Epithelial cell of alveolus of lung (primary cell): ENCODE data around the gene NAT9. TPM values are rescaled to one million over a fixed set of nuclear protein-coding genes. Genes with fewer than 3 reads are reported as not detected.

Experiments used
- total RNA-seq: library from RNA; depleted of rRNA; stranded (reverse); fragments of >200 nt; gene quantifications from 2 replicates; pipeline ENCODE4 v1.2.1, GENCODE V29; 2015

The NAT9 gene, protein sequence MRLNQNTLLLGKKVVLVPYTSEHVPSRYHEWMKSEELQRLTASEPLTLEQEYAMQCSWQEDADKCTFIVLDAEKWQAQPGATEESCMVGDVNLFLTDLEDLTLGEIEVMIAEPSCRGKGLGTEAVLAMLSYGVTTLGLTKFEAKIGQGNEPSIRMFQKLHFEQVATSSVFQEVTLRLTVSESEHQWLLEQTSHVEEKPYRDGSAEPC
- total RNA-seq: 15.6 and 29.5 TPM in 2 replicates

DNA sequence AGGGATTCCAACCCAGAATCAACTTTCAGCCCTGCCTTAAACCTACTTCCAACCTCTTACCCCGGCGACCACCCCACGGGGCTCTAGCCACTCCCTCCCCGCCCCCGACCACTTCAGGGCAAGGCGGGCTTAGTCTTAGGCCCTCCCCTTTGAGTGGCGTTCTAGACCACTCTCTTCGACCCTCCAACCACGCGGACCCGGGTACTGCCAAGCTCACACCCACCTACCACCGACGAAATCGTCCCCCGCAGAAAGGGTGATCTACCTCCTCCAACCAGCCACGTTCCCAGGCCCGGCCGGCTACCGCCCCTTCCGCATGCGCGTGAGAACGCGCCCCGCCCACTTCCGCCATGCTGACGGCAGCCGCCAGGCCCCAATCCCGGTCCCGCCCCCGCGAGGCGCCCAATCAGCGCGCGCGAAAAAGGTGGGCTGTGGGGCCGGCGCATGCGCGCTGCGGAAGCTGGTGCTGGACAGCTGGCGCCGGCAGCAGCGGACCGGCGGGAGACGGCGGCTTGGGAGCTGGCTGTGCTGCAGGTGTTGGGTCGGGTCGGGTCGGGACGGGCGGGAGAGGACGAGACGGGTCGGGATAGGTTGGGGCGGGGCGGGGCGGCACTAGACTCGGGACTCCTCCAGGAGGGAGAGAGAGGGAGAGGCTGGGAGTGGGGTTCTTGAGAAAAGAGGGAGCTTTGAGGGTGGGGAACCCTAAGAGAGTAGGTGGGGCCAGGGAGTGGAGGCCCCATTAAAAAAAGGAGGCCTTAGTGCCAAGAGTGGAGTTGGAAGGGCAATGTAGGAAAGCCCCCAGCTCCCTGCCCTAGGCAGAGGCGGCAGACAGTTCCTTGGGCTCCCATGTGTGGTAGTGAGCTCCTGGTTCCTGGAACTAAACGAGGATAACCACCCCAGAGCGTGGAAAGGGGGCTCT, at the start of gene NAT9:
TSS of gene NAT9 (minus strand) at position 302 of the 919 bp plus-strand sequence. CDS start 647 bp downstream, outside the sequence.

GRCh38 chr17:74748529-74749278, 27.4 kb downstream of the NAT9 start, which contains the start of gene NHERF1:
NHERF1 (plus strand) TSS chr17:74748628; CDS start chr17:74748847, 219 bp downstream.

DNA sequence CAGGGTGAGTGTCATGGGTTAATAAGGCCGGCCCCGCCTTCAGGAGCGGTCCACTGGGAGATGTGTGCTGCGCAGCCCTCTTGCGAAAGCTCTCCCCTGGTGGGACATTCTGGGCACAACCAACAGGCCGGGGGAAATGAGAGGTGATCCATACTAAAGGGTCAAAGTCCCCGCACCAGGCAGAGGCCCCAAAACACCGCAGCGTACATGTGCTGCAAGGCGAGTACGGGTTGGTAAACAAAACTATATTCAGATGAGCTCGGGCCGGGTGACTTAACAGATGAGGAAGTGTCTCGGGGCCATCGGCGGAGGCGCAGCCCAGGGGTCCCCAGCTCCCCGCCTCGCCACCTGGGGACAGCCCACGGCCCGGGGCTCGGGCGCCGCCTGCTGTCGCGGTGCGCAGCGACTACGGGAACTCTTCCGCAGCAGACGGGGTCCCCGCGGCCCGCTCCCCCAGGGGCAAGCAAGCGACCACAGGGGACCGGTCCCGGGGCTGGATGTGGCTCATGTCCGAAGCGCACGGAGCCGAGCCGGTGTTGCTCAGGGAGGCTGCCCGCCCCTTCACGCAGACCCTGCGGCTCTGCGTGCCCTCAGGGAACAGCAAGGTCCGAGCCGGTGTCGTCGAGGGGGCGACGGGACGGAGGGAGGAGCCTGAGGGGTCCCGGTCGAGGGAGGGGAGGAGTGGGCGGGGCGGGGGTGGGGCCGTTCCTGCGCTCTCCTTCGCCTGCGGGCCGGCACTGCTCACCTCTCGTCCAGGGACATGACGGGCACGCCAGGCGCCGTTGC, 39.4 kb downstream of the NAT9 start, which contains the start of gene RAB37:
TSS of gene RAB37 (plus strand) at position 744 of the 786 bp plus-strand sequence. CDS start at position 761, 17 bp downstream.

Other genes starting within 250 kb of the NAT9 start
- not detected in 2 replicates for gene CD300LB, start 244.9 kb downstream of the NAT9 start, total RNA-seq
- gene CD300C, start 230.2 kb downstream of the NAT9 start, total RNA-seq: not detected in 2 replicates
- not detected in 2 replicates for gene CD300H, start 208.8 kb downstream of the NAT9 start, total RNA-seq
- gene CD300LD, start 184.1 kb downstream of the NAT9 start, total RNA-seq: not detected in 2 replicates
- not detected in 2 replicates for gene CD300E, start 152.6 kb downstream of the NAT9 start, total RNA-seq
- gene CD300LF, start 63.4 kb downstream of the NAT9 start, total RNA-seq: not detected in 2 replicates
- gene RAB37, start 39.1 kb downstream of the NAT9 start, total RNA-seq: 0.26 and 7.7 TPM in 2 replicates
- 11.8 and 23.4 TPM in 2 replicates for gene NHERF1, start 27.7 kb downstream of the NAT9 start, total RNA-seq
- not detected in 2 replicates for gene GRIN2C, start 83.5 kb upstream of the NAT9 start, total RNA-seq
- 28.1 and 30.8 TPM in 2 replicates for gene FDXR, start 96.6 kb upstream of the NAT9 start, total RNA-seq
- not detected in 2 replicates for gene FADS6, start 117.3 kb upstream of the NAT9 start, total RNA-seq
- not detected in 2 replicates for gene USH1G, start 146.9 kb upstream of the NAT9 start, total RNA-seq
- gene OTOP2, start 147.9 kb upstream of the NAT9 start, total RNA-seq: not detected in 2 replicates
- gene OTOP3, start 159.6 kb upstream of the NAT9 start, total RNA-seq: not detected in 2 replicates
- 4.3 TPM in 1 of 2 replicates, not detected in the other for gene HID1, start 196.4 kb upstream of the NAT9 start, total RNA-seq
- gene CDR2L, start 211.3 kb upstream of the NAT9 start, total RNA-seq: 18.8 and 29.2 TPM in 2 replicates
- gene MRPL58, start 236.3 kb upstream of the NAT9 start, total RNA-seq: 55.7 and 64.6 TPM in 2 replicates